Measurements from ENCODE around the gene TMEM245.

TMEM245 gene

DNA sequence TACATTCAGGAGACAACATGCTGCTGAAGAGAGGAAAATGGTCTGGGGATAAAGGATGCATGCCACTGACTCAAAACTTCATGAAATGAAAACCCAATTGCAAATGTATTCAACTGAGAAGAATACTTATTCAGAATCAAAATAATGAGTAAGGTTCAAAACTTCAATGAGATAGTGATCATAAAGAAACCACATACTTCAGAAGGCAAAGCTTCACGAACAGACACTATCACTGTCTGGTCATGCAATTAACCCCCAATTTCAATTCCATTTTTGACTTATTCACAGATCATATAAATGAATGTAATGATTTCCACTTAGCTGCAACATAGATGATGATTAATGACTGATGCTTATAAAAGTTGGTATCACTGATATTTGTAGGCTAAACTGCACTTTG is 73.4 kb downstream of the TMEM245 start:
- H3K27me3 ChIP-seq = no peaks in the 10 kb centered on the region
- peaks cover 57% of the 10 kb centered on the region for H3K36me3 ChIP-seq
- TF ChIP-seq, protein P1, sequence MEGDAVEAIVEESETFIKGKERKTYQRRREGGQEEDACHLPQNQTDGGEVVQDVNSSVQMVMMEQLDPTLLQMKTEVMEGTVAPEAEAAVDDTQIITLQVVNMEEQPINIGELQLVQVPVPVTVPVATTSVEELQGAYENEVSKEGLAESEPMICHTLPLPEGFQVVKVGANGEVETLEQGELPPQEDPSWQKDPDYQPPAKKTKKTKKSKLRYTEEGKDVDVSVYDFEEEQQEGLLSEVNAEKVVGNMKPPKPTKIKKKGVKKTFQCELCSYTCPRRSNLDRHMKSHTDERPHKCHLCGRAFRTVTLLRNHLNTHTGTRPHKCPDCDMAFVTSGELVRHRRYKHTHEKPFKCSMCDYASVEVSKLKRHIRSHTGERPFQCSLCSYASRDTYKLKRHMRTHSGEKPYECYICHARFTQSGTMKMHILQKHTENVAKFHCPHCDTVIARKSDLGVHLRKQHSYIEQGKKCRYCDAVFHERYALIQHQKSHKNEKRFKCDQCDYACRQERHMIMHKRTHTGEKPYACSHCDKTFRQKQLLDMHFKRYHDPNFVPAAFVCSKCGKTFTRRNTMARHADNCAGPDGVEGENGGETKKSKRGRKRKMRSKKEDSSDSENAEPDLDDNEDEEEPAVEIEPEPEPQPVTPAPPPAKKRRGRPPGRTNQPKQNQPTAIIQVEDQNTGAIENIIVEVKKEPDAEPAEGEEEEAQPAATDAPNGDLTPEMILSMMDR (IDR thresholded peaks at IDR 0.05; ENCODE audit: low read depth, low read length) = no peak
- H3K4me3 ChIP-seq (ENCODE audit: low read depth, low read length) = no peak overlapping the region
- no peak for DNase-seq
- H3K4me1 ChIP-seq = no peaks in the 10 kb centered on the region
- no peaks in the 10 kb centered on the region for H3K9me3 ChIP-seq

DNA sequence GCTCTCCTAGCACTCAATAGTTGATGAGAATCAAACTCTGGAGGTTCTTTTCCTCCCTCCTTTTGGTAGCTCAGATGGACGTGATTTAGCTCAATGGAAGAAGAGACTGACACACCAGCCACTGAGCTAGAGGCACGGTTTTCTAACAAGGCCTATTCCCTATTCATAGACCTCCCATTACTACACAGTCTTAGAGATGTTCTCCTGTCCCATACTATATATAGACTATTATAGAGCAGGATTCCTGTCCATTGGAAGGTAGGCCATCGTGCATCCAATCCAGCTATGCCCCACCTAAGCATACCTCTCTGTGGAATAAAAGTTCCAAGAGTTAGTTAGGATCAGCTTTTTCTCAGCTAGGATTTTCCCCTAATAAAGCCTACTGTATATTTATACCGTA is 76.2 kb downstream of the TMEM245 start:
- H3K27me3 ChIP-seq = no peaks in the 10 kb centered on the region
- DNase-seq = no peak
- no peaks in the 10 kb centered on the region for H3K9me3 ChIP-seq
- no peaks in the 10 kb centered on the region for H3K4me1 ChIP-seq
- TF ChIP-seq, protein P1 (IDR thresholded peaks at IDR 0.05; ENCODE audit: low read depth, low read length) = no peak
- peaks cover 39% of the 10 kb centered on the region for H3K36me3 ChIP-seq
- no peak overlapping the region for H3K4me3 ChIP-seq (ENCODE audit: low read depth, low read length)

DNA sequence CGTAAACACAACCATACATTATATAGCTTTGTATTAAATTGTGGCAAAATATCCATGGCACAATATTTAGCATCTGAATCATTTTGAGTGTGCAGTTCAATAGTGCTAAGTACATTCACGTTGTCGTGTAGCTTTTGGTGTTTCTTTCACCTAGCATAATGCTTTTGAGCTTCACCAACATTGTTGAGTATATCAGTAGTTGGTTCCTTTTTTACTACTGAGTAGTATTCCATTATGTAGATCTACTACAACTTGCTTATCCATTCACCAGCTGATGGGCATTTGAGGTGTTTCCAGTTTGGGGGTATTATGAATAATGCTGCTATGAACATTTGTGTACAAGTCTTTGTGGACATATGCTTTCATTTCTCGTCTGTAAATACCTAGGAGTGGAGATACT is 79.2 kb downstream of the TMEM245 start:
- Histone ChIP-seq H3K4me3 (ENCODE audit: low read depth, low read length) (no peak overlapping the region), H3K36me3 (peaks cover 37% of the 10 kb centered on the region), H3K4me1 (no peaks in the 10 kb centered on the region), H3K9me3 (no peaks in the 10 kb centered on the region), H3K27me3 (no peaks in the 10 kb centered on the region)
- DNase-seq = no peak
- TF ChIP-seq, protein P1 (IDR thresholded peaks at IDR 0.05; ENCODE audit: low read depth, low read length) = no peak

DNA sequence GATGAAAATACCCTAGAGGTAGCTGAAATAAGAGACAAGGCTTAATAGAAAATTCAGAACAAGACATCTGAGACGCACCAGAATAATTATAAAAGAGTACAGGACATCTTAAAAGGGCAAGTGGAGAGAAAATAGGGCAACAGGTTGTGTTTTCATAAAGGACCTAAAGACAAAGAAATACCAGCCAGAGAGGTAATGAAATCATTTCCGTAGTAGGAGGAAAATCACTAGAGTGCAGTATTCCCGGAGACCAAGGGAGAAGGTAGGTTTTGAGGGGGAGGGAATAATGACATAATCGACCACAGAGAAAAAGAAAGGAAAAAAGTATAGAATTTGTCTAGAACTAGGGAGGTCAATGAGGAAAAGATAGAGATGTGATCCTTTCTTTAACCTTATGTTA is 80.2 kb downstream of the TMEM245 start:
- no peak overlapping the region for H3K4me3 ChIP-seq (ENCODE audit: low read depth, low read length)
- no peaks in the 10 kb centered on the region for H3K4me1 ChIP-seq
- H3K27me3 ChIP-seq = no peaks in the 10 kb centered on the region
- TF ChIP-seq, protein P1 (IDR thresholded peaks at IDR 0.05; ENCODE audit: low read depth, low read length) = no peak
- no peaks in the 10 kb centered on the region for H3K9me3 ChIP-seq
- H3K36me3 ChIP-seq = peaks cover 34% of the 10 kb centered on the region
- no peak for DNase-seq

DNA sequence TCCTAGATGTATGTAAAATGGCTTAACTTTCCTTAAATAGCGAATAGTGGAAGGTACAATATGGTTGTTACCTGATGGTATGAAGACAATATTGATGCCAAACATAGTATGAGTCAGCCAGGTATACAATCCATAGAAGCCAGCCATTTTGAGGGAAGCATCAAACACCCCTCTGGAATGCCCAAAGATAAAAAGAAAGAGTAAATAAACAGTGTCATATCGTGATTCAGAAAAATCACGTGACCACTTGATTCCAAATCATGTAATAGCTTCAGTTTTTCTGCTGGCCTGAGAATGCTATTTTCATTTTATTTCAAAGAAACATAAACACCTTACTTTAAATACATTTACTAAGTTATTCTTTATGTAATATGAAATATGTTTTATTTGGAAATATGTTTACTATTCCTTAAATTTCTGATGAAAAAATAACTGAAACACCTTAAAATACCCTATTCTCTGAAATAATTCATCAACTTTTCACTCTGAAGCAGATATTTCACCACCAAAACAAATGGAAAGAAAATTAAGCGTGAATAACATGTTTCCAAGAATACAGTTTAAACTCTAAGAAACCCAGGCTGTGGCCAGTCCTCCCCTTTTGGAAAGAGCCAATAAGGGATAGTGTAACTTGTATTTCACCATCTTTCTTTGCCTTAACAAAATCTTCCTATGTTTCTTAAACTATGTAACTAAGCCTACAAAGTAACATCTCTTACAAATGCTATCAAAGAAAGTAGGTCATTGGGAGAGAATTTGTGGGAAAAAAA is 81.6 kb downstream of the TMEM245 start:
- no peaks in the 10 kb centered on the region for H3K9me3 ChIP-seq
- H3K4me1 ChIP-seq = no peaks in the 10 kb centered on the region
- H3K27me3 ChIP-seq = no peaks in the 10 kb centered on the region
- H3K4me3 ChIP-seq (ENCODE audit: low read depth, low read length) = no peak overlapping the region
- peaks cover 36% of the 10 kb centered on the region for H3K36me3 ChIP-seq
- TF ChIP-seq, protein P1 (IDR thresholded peaks at IDR 0.05; ENCODE audit: low read depth, low read length) = no peak
- DNase-seq = no peak

Measured in BE2C (cell line).